HepG2 (cell line): ENCODE measurements around the gene OTUB2.

Experiments
- FOSL1 ChIP-seq: sonication (generic); formaldehyde crosslinking; IDR thresholded peaks from 2 replicates; pipeline ENCODE4 v1.9.0; 2021; ENCODE audit warnings: missing genetic modification reagents, borderline replicate concordance
- HNRNPLL ChIP-seq: fragments of 200-400 bp; formaldehyde crosslinking; IDR thresholded peaks from 2 replicates; pipeline ENCODE4 v1.6.1; 2017; ENCODE audit warnings: mild to moderate bottlenecking, low read depth, low read length; ENCODE audit not compliant: poor library complexity, severe bottlenecking
- JUND ChIP-seq: sonication (generic); formaldehyde crosslinking; IDR thresholded peaks from 2 replicates; pipeline ENCODE4 v1.8.0; 2022; ENCODE audit warnings: mild to moderate bottlenecking, missing genetic modification reagents
- KLF13 ChIP-seq: sonication (generic); formaldehyde crosslinking; IDR thresholded peaks from 2 replicates; pipeline ENCODE4 v1.4.0; 2020; ENCODE audit warnings: mild to moderate bottlenecking, missing genetic modification reagents
- NR3C1 ChIP-seq: sonication (generic); formaldehyde crosslinking; IDR thresholded peaks from 2 replicates; pipeline ENCODE4 v1.4.0; 2020; ENCODE audit warnings: missing genetic modification reagents
- SMAD3 ChIP-seq: sonication (generic); formaldehyde crosslinking; IDR thresholded peaks from 2 replicates; pipeline ENCODE4 v1.4.0; 2020; ENCODE audit warnings: missing genetic modification reagents
- TF ChIP-seq, protein P1 (sequence below): sonication (generic); formaldehyde crosslinking; IDR thresholded peaks from 2 replicates; pipeline ENCODE4 v1.5.0; 2020; ENCODE audit warnings: mild to moderate bottlenecking, missing genetic modification reagents, moderate library complexity
- TF ChIP-seq, protein P2 (sequence below): sonication (generic); formaldehyde crosslinking; IDR thresholded peaks from 2 replicates; pipeline ENCODE4 v1.4.0; 2020; ENCODE audit warnings: missing genetic modification reagents, borderline replicate concordance

DNA sequence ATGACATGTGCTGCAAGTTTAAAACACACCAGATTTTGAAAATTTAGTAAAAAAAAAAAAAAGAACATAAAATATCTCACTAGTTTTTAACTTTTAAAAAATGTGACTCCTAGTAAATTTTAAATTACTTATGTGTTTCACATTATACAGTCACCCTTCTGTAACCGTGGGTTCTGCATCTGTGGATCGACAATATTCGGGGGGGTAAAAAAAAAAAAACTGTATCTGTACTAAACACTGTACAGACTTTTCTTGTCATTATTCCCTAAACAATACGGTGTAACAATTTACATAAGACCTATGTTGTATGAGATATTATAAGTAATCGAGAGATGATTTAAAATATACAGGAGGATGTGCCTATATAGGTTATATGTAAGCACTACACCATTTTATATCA is 51.7 kb downstream of the OTUB2 start:
- TF ChIP-seq FOSL1 (CRISPR knock-in tag) (no peak), JUND (CRISPR knock-in tag) (no peak), KLF13 (CRISPR knock-in tag) (no peak), SMAD3 (CRISPR knock-in tag) (no peak), NR3C1 (CRISPR knock-in tag) (no peak), HNRNPLL (no peak)
- TF ChIP-seq, protein P1, sequence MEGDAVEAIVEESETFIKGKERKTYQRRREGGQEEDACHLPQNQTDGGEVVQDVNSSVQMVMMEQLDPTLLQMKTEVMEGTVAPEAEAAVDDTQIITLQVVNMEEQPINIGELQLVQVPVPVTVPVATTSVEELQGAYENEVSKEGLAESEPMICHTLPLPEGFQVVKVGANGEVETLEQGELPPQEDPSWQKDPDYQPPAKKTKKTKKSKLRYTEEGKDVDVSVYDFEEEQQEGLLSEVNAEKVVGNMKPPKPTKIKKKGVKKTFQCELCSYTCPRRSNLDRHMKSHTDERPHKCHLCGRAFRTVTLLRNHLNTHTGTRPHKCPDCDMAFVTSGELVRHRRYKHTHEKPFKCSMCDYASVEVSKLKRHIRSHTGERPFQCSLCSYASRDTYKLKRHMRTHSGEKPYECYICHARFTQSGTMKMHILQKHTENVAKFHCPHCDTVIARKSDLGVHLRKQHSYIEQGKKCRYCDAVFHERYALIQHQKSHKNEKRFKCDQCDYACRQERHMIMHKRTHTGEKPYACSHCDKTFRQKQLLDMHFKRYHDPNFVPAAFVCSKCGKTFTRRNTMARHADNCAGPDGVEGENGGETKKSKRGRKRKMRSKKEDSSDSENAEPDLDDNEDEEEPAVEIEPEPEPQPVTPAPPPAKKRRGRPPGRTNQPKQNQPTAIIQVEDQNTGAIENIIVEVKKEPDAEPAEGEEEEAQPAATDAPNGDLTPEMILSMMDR (CRISPR knock-in tag), result no peak
- TF ChIP-seq, protein P2, sequence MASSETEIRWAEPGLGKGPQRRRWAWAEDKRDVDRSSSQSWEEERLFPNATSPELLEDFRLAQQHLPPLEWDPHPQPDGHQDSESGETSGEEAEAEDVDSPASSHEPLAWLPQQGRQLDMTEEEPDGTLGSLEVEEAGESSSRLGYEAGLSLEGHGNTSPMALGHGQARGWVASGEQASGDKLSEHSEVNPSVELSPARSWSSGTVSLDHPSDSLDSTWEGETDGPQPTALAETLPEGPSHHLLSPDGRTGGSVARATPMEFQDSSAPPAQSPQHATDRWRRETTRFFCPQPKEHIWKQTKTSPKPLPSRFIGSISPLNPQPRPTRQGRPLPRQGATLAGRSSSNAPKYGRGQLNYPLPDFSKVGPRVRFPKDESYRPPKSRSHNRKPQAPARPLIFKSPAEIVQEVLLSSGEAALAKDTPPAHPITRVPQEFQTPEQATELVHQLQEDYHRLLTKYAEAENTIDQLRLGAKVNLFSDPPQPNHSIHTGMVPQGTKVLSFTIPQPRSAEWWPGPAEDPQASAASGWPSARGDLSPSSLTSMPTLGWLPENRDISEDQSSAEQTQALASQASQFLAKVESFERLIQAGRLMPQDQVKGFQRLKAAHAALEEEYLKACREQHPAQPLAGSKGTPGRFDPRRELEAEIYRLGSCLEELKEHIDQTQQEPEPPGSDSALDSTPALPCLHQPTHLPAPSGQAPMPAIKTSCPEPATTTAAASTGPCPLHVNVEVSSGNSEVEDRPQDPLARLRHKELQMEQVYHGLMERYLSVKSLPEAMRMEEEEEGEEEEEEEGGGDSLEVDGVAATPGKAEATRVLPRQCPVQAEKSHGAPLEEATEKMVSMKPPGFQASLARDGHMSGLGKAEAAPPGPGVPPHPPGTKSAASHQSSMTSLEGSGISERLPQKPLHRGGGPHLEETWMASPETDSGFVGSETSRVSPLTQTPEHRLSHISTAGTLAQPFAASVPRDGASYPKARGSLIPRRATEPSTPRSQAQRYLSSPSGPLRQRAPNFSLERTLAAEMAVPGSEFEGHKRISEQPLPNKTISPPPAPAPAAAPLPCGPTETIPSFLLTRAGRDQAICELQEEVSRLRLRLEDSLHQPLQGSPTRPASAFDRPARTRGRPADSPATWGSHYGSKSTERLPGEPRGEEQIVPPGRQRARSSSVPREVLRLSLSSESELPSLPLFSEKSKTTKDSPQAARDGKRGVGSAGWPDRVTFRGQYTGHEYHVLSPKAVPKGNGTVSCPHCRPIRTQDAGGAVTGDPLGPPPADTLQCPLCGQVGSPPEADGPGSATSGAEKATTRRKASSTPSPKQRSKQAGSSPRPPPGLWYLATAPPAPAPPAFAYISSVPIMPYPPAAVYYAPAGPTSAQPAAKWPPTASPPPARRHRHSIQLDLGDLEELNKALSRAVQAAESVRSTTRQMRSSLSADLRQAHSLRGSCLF (CRISPR knock-in tag), result no peak
